NCI-H69 (cell line): ENCODE measurements around the gene LIMCH1.
"Not testable (repeated sequence)": the region's sequence is repeated elsewhere in the genome, so short reads cannot be mapped to it uniquely, and the experiment has no call there.

Experiments used
- DNase-seq: peaks from one replicate; lab custom pipeline; 2025; lab: John Stamatoyannopoulos, UW

LIMCH1 gene

GRCh38 chr4:41642746-41643145 lies 104.8 kb downstream of the LIMCH1 start:
- DNase-seq = not testable (repeated sequence)

GRCh38 chr4:41643331-41643730 lies 105.4 kb downstream of the LIMCH1 start:
- no peak for DNase-seq

GRCh38 chr4:41644288-41644914 lies 106.4 kb downstream of the LIMCH1 start:
- DNase-seq = peak; percentile 44

GRCh38 chr4:41644915-41645295 lies 106.9 kb downstream of the LIMCH1 start:
- no peak for DNase-seq

GRCh38 chr4:41645728-41646390 lies 107.9 kb downstream of the LIMCH1 start:
- DNase-seq = no peak

GRCh38 chr4:41646862-41647261 lies 108.9 kb downstream of the LIMCH1 start:
- no peak for DNase-seq

- DNase-seq = no peak
Observed at GRCh38 chr4:41647383-41647782, 109.4 kb downstream of the LIMCH1 start.

- not testable (repeated sequence) for DNase-seq
Observed at GRCh38 chr4:41651150-41651549, 113.2 kb downstream of the LIMCH1 start.

- no peak for DNase-seq
Observed at GRCh38 chr4:41652971-41653370, 115.0 kb downstream of the LIMCH1 start.

- no peak for DNase-seq
Observed at GRCh38 chr4:41653523-41653922, 115.6 kb downstream of the LIMCH1 start.

- DNase-seq = no peak
Observed at GRCh38 chr4:41655177-41655576, 117.2 kb downstream of the LIMCH1 start.

GRCh38 chr4:41656106-41656505 lies 118.1 kb downstream of the LIMCH1 start:
- no peak for DNase-seq

GRCh38 chr4:41656572-41657520 lies 118.9 kb downstream of the LIMCH1 start:
- DNase-seq = no peak

GRCh38 chr4:41657561-41657960 lies 119.6 kb downstream of the LIMCH1 start:
- no peak for DNase-seq

GRCh38 chr4:41658163-41658562 lies 120.2 kb downstream of the LIMCH1 start:
- DNase-seq = no peak

GRCh38 chr4:41660352-41660751 lies 122.4 kb downstream of the LIMCH1 start:
- DNase-seq = no peak

- DNase-seq = peak; percentile 21
Observed at GRCh38 chr4:41661442-41662076, 123.6 kb downstream of the LIMCH1 start.

- DNase-seq = no peak
Observed at GRCh38 chr4:41665636-41666207, 127.8 kb downstream of the LIMCH1 start.

GRCh38 chr4:41668024-41668423 lies 130.1 kb downstream of the LIMCH1 start:
- DNase-seq = no peak

GRCh38 chr4:41670530-41670929 lies 132.6 kb downstream of the LIMCH1 start:
- no peak for DNase-seq

- no peak for DNase-seq
Observed at GRCh38 chr4:41670982-41671381, 133.0 kb downstream of the LIMCH1 start.
